NCI-H82 treated with DMSO at 0.1 percent for 48 hours (cell line): Measurements from ENCODE around the gene STOML2.

Experiments
- DNase-seq: peaks from one replicate; lab custom pipeline; 2025; ENCODE audit not compliant: unreplicated experiment; lab: John Stamatoyannopoulos, UW

Gene STOML2

GRCh38 chr9:35073279-35073612 lies 29.7 kb downstream of the STOML2 start:
- DNase-seq: no peak

GRCh38 chr9:35072461-35073278 lies 30.3 kb downstream of the STOML2 start, which contains the start of gene VCP:
Gene VCP, minus strand, starts transcription at chr9:35072625. Its CDS starts 272 bp downstream, at chr9:35072353.
- peak; percentile 99 for DNase-seq

DNA sequence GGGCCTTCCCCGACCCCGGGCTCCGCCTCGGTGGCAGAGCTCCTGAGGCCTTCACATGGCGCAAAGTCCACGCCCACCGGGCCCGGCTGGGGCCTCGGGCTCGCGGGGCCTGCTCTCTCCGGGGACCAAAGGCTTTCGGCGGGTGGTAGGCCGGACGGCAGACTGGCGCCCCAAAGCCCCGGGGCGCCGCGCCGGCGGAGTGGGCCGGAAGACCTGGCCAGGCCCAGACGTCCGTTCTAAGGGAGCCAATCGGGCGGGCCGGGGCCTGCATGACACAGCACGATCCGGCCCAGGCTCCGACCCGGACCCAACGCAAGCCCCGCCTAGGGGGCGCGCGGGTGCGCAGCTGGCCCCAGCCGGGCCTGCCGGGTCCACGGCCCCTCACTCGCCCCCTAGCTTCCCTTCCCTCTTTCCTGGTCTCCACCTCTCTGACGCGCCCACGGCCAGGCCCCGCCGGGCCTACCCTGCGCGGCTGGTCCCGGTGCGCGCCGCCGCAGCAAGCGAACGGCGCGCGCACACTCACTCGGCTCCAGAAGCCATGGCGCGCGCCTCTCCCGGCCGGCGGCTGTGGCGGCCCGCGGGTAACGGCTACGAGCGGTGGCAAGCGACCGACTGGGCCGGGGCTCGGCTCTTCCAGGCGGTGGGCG lies 31.0 kb downstream of the STOML2 start:
- DNase-seq: peak; percentile 22

- no peak for DNase-seq
These were observed 31.8 kb downstream of the STOML2 start for GRCh38 chr9:35070823-35071813.

DNA sequence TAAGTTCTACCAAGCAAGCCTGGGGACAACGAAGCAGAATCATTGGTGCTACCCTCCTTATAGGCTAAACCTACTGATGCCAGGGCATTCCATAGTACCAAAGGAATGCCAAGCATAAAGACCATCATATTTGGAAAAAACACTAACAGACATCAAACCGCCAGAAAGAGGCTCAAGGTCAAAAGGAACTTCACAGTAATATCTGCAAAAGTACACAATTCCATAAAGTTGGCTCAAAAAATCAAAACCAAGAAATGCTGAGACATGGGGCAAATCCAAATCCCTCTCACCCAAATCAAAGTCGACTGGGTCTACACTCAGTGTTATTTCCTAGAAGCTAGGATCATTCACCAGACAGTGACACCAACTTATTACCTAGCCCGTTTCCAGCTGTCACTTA lies 33.9 kb downstream of the STOML2 start:
- no peak for DNase-seq

GRCh38 chr9:35067056-35067455 lies 35.9 kb downstream of the STOML2 start:
- no peak for DNase-seq

GRCh38 chr9:35060548-35061207 lies 42.3 kb downstream of the STOML2 start:
- DNase-seq: no peak

DNA sequence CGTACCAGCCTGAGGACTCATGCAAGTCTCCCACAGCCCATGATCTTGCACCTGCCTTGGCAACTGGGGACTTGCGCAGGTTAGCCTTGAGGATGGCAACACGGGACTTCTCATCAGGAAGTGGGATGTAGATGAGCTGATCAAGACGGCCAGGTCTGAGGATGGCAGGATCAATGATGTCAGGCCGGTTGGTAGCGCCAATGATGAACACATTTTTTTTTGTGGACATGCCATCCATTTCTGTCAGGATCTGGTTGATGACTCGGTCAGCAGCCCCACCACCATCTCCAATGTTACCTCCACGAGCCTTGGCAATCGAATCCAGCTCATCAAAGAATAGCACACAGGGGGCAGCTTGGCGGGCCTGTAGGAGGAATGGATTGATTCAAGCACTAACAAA lies 43.5 kb downstream of the STOML2 start:
- no peak for DNase-seq

DNA sequence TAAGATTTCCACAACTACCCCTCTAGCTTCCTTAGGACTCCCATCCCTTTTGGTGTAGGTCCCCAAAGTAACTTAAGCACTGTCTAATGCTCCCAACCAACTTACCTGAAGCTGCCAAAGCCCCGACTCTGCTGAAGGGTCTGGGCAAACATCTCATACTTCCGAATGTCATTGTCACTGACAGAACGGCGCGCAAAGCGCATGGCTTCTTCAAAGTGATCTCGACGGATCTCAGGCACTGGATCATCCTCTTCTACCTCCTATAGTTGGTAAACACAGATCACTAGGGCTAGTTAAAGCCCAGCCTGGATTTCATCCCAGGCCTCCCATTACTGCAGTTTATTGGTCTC lies 45.7 kb downstream of the STOML2 start:
- DNase-seq: no peak

GRCh38 chr9:35056571-35057270 lies 46.2 kb downstream of the STOML2 start:
- no peak for DNase-seq

DNA sequence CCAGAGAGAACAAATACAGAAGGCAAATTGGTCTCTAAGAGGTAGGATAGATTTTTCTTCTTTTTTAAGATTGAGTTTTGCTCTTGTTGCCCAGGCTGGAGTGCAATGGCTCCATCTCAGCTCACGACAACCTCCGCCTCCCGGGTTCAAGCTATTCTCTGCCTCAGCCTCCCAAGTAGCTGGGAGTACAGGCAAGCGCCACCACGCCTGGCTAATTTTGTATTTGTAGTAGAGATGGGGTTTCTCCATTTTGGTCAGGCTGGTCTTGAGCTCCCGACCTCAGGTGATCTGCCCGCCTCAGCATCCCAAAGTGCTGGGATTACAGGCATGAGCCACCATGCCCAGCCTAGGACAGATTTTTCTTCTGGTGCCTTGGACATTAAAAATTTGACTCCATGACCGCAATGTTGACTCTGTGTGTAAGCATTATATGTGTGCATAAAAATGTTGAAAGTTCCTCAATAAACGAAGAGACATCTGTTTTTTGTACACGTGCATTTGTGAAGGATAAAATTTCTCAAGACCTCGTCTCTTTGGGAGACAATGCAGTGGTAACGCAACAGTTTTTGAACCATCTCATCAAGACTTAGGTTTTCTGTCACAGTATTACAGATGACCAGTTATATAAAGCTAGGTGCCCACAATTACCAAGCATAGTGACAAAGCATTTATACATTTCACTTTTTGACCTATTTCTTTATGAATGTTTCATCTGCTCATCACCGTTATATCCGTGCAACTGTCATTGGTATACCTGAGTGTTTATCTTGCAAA lies 47.9 kb downstream of the STOML2 start:
- DNase-seq: no peak

DNA sequence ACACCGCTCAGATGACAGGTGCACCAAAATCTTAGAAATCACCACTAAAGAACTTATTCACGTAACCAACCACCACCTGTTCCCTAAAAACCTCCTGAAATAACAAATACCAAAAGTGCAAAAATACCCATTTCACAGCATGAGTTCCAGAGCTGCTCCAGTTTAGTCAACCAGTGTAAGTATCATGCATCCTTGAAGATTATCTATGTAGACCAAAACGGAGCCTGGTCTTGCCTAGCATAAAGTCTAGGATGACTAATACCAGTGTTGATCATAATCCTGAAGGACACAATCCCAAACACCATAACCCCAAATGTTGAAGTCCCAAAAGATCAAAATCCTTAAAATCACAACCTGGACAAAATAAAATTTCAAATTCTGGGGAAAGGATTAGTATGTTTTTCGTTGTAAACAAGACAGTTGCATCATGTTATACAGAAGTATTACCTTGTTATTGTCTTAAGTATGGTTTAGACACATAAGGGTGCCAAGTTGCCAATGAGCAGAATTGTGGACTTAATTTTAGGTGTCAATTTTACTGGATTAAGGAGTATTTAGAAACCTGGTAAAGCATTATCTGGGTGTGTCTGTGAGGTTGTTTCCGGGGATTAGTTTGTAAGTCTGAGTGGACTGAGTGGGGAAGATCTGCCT lies 48.6 kb downstream of the STOML2 start:
- no peak for DNase-seq

- peak; percentile 7 for DNase-seq
These were observed 51.6 kb downstream of the STOML2 start for GRCh38 chr9:35051069-35051967.
